Measurements from ENCODE around the gene NHSL1.
A peak's percentile ranks its signal among the peaks of the same experiment; 100 is the strongest.

The NHSL1 gene

DNA sequence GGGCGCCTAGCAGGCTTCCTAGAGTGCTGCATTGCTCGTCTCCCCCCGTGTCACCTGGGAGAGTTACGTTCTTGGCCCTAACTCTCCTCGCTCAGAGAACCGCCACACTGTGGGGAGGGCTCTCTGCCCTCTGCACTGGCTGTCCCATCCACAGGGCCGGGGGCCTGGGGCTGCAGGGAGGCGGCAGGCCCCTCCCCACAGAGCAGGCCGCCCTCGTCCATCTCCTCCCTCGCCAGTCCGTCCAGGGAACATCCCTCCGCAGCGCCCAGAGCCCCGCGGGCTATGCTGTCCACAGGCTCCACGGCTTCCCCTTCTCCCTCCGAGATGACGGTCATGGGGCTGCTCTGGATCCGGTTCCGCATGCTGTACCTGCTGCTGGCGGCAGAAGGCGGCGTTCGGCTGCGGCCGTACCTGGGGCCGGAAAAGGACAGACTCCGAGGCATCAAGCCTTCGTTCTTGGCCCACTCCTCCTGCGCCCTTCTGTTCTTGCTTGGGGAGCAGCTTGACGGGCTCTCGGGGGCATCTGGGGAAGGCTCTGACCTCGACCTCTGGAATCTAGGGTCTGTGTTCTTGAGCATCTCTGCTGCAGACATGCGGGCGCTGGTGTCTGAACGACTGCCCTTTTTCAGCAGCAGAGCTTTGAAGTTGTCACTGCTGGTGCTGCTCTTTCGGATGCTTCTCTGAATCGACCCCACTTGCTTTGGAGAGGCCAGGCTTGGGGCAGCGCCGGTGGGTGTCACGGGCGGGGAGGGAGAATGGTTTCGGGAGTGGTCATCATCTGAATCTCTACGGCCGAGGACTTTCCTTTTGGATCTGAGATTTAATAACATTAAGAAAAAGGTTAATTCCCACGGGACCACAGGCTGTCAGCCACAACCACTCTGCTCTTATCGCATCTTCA lies 75.0 kb downstream of the NHSL1 start:
- DNase-seq = no peak

DNA sequence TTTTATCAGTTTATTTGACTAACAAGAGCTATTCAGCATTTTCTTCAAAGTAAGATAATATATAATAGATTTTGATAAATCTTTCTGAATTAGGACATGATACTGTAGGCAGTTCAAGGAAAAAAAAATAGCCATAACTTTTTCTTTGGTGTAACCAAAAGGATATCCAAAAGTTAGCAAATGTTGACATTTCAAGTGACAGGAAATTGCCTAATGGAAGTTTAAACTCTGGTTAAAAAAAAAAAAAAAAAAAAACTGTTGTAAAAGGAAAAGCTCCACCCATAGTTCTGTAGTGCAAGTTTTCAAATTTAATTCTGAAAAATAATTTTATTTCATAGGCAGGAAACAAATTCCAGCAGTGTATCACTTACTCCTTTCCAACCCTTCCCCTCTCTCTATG lies 76.4 kb downstream of the NHSL1 start:
- DNase-seq = no peak

- DNase-seq = no peak
Observed at GRCh38 chr6:138421608-138422007, 77.7 kb downstream of the NHSL1 start.

GRCh38 chr6:138421089-138421488 lies 78.2 kb downstream of the NHSL1 start:
- DNase-seq = no peak

DNA sequence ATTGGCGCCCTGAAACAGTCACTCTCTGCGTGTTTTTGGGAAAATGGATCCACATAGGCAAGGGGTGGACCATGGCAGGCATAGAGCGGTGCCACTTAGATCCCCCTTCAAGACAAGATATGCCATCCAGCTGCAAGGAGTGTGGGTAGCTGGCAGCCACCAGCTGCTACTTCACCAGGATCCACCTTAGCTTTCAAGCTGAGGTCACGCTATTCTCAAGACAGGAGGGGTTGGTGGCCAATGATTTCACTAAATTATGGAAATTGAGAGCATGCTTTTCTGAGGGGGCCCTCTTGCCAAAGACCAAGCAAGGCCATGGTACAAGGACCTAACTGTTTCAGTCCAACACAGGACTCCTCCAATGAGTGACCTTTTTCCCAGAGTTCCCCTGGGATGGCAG lies 78.9 kb downstream of the NHSL1 start:
- DNase-seq = no peak

- no peak for DNase-seq
Observed at GRCh38 chr6:138419766-138420165, 79.5 kb downstream of the NHSL1 start.

DNA sequence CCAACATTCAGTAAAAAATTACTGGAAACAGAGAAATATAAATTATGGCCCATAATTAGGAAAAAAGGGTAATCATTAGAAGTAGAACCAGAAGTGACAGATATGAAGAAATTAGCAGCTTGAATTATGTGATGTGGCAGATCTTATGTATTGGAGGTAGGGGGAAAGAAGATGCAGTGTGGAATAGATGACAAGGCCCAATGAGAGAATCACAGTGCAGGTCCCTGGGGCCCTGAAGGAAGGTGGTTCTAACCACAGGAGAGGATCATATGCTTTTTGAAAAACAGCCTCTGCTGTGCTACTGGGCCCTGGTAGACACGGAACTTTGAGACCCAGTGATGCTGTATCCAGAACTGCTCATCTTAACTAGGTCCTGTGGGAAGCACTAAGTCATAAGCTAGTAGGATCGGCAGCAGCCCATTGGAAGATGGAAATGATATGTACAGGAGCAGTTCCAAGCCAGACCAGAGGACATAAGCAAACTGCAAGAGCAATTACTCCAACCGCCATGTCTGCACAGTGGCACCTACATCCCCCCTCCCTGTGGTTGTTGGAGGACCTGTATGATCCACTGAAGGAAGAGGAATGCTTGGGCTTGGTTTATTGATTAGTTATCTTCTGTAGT lies 81.1 kb downstream of the NHSL1 start:
- DNase-seq = no peak

GRCh38 chr6:138417493-138418117 lies 81.7 kb downstream of the NHSL1 start:
- DNase-seq = no peak

DNA sequence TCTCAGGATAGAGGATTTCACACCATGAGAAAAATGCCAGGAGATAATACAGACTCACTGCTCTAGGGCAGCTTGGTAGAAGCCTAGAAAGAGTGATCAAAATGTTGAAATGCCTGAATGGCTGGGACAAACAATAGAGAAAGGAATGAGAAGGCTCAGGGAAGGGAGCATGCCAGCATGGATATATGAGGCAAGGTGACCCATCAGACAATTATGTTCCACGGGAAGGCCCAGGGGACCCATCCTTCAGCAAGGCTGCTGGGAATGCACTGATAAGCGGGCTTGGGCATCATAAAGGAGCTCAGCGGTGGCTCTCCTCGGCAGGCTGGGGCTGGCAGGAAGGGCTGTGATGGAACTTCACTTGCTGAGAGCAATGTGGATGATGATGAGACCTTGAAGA lies 83.1 kb downstream of the NHSL1 start:
- DNase-seq = no peak

GRCh38 chr6:138415125-138415524 lies 84.2 kb downstream of the NHSL1 start:
- DNase-seq = no peak

DNA sequence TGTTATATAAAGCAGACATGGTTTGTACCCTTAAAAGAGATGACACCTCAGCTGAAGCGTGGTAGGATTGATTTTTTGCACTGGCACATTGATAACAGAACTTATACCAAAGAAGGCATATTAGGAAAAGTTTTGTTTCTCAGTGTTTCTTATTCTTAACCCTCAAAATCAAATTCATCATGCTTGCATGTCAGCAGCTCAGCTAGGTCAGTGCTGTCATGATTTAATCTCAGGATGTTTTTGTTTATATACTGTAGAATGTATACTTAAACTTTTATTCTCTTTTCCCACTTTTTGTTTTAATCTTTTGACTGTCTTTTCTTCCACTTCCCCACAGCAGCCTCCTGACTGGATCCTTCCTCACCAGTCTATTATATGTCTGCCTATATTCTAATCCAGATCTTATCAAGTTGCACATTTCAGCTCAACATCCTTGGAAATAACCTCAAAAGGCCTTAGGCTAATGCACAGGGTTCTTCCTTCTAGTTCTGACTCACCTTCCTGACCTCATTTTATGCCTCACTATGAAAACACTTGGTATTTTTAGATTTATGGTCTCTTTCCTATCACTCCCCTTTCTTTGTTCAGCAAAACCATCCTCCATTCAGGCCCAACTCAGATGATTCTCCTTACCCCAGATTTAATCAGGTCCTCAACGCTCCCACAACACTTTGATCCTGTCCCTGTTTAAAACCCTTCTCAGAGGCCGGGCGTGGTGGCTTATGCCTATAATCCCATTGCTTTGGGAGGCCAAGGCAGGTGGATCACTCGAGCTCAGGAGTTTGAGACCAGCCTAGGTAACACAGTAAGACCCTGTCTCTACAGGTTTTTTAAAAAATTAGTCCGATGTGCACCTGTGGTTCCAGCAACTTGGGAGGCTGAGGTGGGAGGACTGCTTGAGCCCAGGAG lies 88.1 kb downstream of the NHSL1 start:
- no peak for DNase-seq

GRCh38 chr6:138410048-138410735 lies 89.1 kb downstream of the NHSL1 start:
- no peak for DNase-seq

DNA sequence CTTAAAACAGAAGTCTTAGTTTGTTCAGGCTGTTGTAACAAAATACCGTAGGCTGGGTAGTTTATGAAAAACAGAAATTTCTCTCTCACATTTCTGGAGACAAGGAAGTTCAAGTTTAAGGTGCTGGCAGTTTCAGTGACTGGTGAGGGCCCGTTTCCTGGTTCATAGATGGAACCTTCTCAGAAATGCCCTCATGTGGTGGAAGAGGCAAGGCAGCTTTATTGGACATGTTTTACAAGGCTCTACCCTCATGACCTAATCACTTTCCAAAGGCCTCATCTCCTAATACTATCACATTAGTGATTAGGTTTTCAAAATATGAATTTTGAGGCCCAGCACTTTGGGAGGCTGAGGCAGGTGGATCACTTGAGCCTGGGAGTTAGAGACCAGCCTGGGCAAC lies 92.9 kb downstream of the NHSL1 start:
- no peak for DNase-seq

DNA sequence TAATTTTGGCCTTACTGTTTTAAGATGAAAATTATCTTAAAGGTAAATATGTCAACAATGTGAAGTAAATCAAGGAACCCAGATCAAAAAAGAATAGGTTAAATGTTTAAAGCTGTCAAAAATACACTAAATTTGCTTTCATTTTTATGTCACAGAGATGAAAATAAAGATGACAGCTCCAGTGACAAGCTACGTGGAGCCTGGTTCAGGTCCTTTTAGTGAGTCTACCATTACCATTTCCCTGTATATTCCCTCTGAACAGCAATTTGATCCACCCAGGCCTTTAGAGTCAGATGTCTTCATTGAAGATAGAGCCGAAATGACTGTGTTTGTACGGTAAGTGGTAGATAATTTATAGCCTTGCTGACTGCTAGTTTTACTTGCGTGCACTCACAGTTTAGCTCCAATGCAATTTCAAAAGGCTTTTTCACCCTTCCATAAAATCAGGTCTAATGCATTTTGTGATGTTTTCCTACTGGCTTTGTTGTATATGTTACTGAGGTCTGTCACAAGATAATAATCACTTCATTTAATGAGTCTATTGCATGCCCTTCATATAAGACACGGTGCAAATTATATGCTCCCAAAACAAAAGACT lies 93.4 kb downstream of the NHSL1 start:
- DNase-seq = peak; percentile 8

DNA sequence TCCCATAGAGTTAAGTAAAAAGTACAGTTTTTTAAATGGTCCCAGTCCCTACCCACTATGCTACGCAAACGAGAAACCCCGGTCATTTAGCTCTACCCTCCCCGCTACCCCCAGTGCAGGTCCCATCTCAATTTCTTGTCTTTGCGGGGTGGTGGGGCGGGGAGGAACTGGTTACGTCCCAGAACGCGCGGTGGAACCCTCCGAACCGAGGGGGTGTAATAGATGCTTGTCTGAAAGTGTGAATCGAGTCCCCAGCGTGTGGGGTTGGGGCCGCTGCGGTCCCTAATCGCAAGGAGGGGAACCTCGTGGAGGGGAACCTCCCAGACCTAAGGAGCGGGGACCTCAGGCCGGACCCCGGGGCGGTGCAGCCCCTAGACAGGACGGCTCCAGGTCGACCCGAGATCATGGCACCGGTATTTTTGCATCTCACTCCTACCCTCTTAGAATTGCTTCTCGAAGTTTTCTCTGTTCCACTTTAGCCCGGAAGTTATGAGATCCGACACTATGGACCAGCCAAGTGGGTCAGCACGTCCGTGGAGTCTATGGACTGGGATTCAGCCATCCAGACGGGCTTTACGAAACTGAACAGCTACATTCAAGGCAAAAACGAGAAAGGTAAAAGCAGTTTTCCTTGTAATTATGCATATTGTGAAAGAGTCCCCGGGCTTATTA lies 94.5 kb downstream of the NHSL1 start:
- peak; percentile 8 for DNase-seq

DNA sequence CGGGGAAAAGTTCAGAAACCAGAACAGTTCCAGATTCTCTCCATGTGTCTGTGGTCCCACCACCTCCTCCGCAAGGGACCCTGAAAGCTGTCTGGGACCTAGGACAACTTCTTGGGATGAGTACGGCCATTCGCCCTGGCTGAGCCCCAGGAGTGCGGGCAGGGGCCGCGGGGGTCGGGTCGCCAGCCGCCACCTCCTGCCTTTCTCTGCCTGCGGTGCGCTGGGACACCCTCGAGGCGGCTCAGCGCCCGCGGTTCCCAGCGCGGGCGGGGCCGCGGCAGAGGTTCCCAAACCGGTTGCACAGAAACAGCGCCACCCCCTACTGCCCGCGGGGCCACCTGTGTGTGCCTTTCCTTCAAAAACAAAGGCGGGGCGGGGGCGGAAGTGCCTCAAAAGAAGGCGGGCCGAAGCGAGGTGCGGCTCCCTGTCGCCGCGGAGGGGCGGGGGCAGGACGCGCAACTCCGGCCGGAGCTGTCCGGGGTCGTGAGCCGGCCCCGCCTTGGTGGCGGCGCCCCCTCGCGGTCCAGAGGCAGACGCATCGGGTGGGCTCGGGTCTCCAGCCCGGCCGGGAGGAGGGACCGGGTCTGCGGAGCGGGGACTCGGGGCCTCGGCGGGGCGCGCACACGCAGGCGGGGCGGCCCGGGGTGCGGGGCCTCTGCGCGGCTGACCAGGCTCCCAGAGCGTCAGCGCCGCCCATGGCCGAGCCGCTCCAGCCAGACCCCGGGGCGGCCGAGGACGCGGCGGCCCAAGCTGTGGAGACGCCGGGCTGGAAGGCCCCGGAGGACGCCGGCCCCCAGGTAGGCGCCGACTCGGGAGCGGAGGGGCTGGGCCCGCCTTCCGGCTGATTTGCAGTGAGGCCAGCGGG lies 95.3 kb downstream of the NHSL1 start, which contains the start of gene HEBP2:
TSS of gene HEBP2 (plus strand) at position 423 of the 865 bp plus-strand sequence. CDS start at position 696, 273 bp downstream.
- DNase-seq = peak; percentile 69

- DNase-seq = no peak
Observed at GRCh38 chr6:138403324-138403800, 95.9 kb downstream of the NHSL1 start.

GRCh38 chr6:138402838-138403187 lies 96.5 kb downstream of the NHSL1 start:
- no peak for DNase-seq

- no peak for DNase-seq
Observed at GRCh38 chr6:138401960-138402837, 97.1 kb downstream of the NHSL1 start.
